GM12878 (cell line): ENCODE results near the gene COPS8. TPM values are rescaled to one million over a fixed set of nuclear protein-coding genes. Genes with fewer than 3 reads are reported as not detected.

Experiments
- ATAC-seq: fragments of 200-7000 bp; cut with Tn5 transposase; 3 replicates; pipeline ENCODE4 v1.9.1; 2020; ENCODE audit warnings: mild to moderate bottlenecking, moderate library complexity
- BruUV-seq: library from RNA; stranded (reverse); fragments of 400-500 nt; replicated peaks from 2 replicates; lab custom pipeline; 2021; lab: Mats Ljungman, UMichigan
- CTCF ChIA-PET: fragments of 300-600 bp; sonication (Branson Sonifier 250); formaldehyde crosslinking; extraction: SDS; loops from one replicate; lab custom pipeline; 2021; ENCODE audit warnings: inconsistent platforms; lab: Yijun Ruan, JAX
- POLR2A ChIA-PET: fragments of 350-600 bp; formaldehyde crosslinking; extraction: SDS; loops from one replicate; lab custom pipeline; 2021; ENCODE audit warnings: inconsistent platforms; lab: Charles Lee
- RAD21 ChIA-PET: fragments of 300-600 bp; sonication (Branson Sonifier 250); formaldehyde crosslinking; loops from one replicate; lab custom pipeline; 2023; ENCODE audit warnings: antibody characterized with exemption; ENCODE audit not compliant: unreplicated experiment; lab: Charles Lee
- SMC1A ChIA-PET: fragments of 300-600 bp; sonication (Branson Sonifier 250); formaldehyde crosslinking; loops from one replicate; lab custom pipeline; 2023; ENCODE audit not compliant: unreplicated experiment, uncharacterized antibody; lab: Charles Lee
- DNase-seq: peaks from one replicate; pipeline ENCODE4 v3.0.0-alpha.2; 2011; ENCODE audit warnings: low read depth, low spot score
- FAIRE-seq: peaks from 3 replicates; lab custom pipeline; 2011; peaks lifted over from hg19 to GRCh38; lab: Jason Lieb, UNC
- H2AFZ ChIP-seq: 2 replicates; pipeline ENCODE4 v1.6.0; 2011; ENCODE audit warnings: low read depth, low read length, control low read depth; ENCODE audit not compliant: control insufficient read depth
- H3K27ac ChIP-seq: 2 replicates; pipeline ENCODE4 v1.5.1; 2011; ENCODE audit warnings: control low read depth; ENCODE audit not compliant: control insufficient read depth, insufficient read depth
- H3K27me3 ChIP-seq, 2 experiments: replicated peaks in 1 of 2; 2 replicates each; pipeline versions ENCODE4 v1.6.0 to v1.6.1; 2011; ENCODE audit warnings: low read length in 1 of 2; ENCODE audit not compliant: control insufficient read depth in 2 of 2, insufficient read depth in 2 of 2
- H3K36me3 ChIP-seq, 2 experiments: 2 replicates each; pipeline ENCODE4 v1.5.1; 2011; ENCODE audit warnings: low read length in 1 of 2; ENCODE audit not compliant: control insufficient read depth in 2 of 2, insufficient read depth in 2 of 2
- H3K4me1 ChIP-seq: 2 replicates; pipeline ENCODE4 v1.6.1; 2011; ENCODE audit warnings: mild to moderate bottlenecking, low read length, moderate library complexity, mixed read lengths; ENCODE audit not compliant: control insufficient read depth, insufficient read depth
- H3K4me2 ChIP-seq: 2 replicates; pipeline ENCODE4 v1.6.0; 2011; ENCODE audit warnings: control low read depth; ENCODE audit not compliant: control insufficient read depth, insufficient read depth
- H3K4me3 ChIP-seq: fragments of 200-600 bp; sonication (generic); 2 replicates; pipeline ENCODE4 v1.5.1; 2016
- H3K79me2 ChIP-seq: 2 replicates; pipeline ENCODE4 v1.6.0; 2011; ENCODE audit warnings: low read length; ENCODE audit not compliant: control insufficient read depth, insufficient read depth
- H3K9ac ChIP-seq: 2 replicates; pipeline ENCODE4 v1.8.0; 2011; ENCODE audit warnings: low read length, control low read depth, mixed read lengths; ENCODE audit not compliant: control insufficient read depth, insufficient read depth
- H3K9me3 ChIP-seq: replicated peaks from 3 replicates; pipeline ENCODE4 v1.5.1; 2011; ENCODE audit warnings: mild to moderate bottlenecking, low read length; ENCODE audit not compliant: control insufficient read depth, insufficient read depth
- H4K20me1 ChIP-seq: 2 replicates; pipeline ENCODE4 v1.6.0; 2011; ENCODE audit not compliant: control insufficient read depth, insufficient read depth
- CBFB ChIP-seq: IDR thresholded peaks from 2 replicates; pipeline ENCODE4 v1.6.1; 2016; ENCODE audit warnings: antibody characterized with exemption, low read depth
- EED ChIP-seq: sonication (generic); IDR thresholded peaks from 2 replicates; pipeline ENCODE4 v1.6.1; 2016; ENCODE audit warnings: antibody characterized with exemption, low read depth
- ETV6 ChIP-seq, 2 experiments: fragments of 450-650 bp in 1 of 2; IDR thresholded peaks in 1 of 2; conservative IDR thresholded peaks in 1 of 2; 2 replicates each; pipeline ENCODE4 v1.6.1; 2014; ENCODE audit warnings: antibody characterized with exemption in 1 of 2, borderline replicate concordance in 1 of 2, low read depth in 1 of 2, mild to moderate bottlenecking in 1 of 2, moderate library complexity in 1 of 2
- MEF2A ChIP-seq: IDR thresholded peaks from 2 replicates; pipeline ENCODE4 v1.6.1; 2011; ENCODE audit warnings: low read depth, mild to moderate bottlenecking, low read length, moderate library complexity; ENCODE audit not compliant: insufficient read depth
- NBN ChIP-seq: fragments of 450-650 bp; IDR thresholded peaks from 2 replicates; pipeline ENCODE4 v1.6.1; 2016
- NR2F1 ChIP-seq: fragments of 450-650 bp; conservative IDR thresholded peaks from 2 replicates; pipeline ENCODE4 v1.6.1; 2017; ENCODE audit warnings: mild to moderate bottlenecking
- NRF1 ChIP-seq: conservative IDR thresholded peaks from 2 replicates; pipeline ENCODE4 v1.6.1; 2011; ENCODE audit warnings: mild to moderate bottlenecking, low read depth, low read length, improper control_type of control experiment
- RFX5 ChIP-seq: IDR thresholded peaks from 2 replicates; pipeline ENCODE4 v1.6.1; 2011; ENCODE audit warnings: low read depth, low read length, improper control_type of control experiment
- ZNF622 ChIP-seq: fragments of 450-650 bp; IDR thresholded peaks from 2 replicates; pipeline ENCODE4 v1.6.1; 2017; ENCODE audit warnings: mild to moderate bottlenecking, inconsistent platforms
- ZSCAN29 ChIP-seq: fragments of 450-650 bp; IDR thresholded peaks from 2 replicates; pipeline ENCODE4 v1.6.1; 2017; ENCODE audit warnings: mild to moderate bottlenecking, moderate library complexity
- ZZZ3 ChIP-seq: IDR thresholded peaks from 2 replicates; pipeline ENCODE4 v1.6.1; 2011; ENCODE audit warnings: low read depth; ENCODE audit not compliant: control insufficient read depth, insufficient read length
- WGBS: methylation state at CpG from one replicate; pipeline ENCODE4 v1.1.6; 2016; ENCODE audit warnings: low lambda C conversion rate; ENCODE audit not compliant: insufficient replicate concordance, insufficient coverage; ENCODE audit errors: missing lambda C conversion rate; 5-methylcytosine and 5-hydroxymethylcytosine counted together
- in situ Hi-C: fragments of 300-500 bp; cut with MboI; formaldehyde crosslinking; loops from 9 replicates; pipeline ENCODE4 v1.14.3; 2018; ENCODE audit warnings: mixed read lengths
- intact Hi-C: fragments of 100-400 bp; cut with micrococcal nuclease; formaldehyde crosslinking; loops from one replicate; pipeline ENCODE4 v1.14.2; 2022; ENCODE audit not compliant: unreplicated experiment
- polyA plus RNA-seq, 11 experiments: library from polyadenylated mRNA; depleted of rRNA in 4 of 11; unstranded in 6 of 11; stranded (reverse) in 5 of 11; fragments of >200 nt; fragmentation: Nextera tagmentation in 4 of 11; fragmentation: Illumina TruSeq in 1 of 11; extraction: Ambion mirVana in 4 of 11; extraction: Trizol in 1 of 11; gene quantifications; 1 replicate in 1 of 11; 2 replicates in 10 of 11; pipeline versions ENCODE4 v1.2.1 to v1.2.3, GENCODE V29; 2011 to 2016; ENCODE audit warnings: inconsistent platforms in 2 of 11, missing spikeins in 2 of 11, low read depth in 1 of 11
- total RNA-seq, 4 experiments: library from RNA; depleted of rRNA in 3 of 4; stranded (reverse); fragments of >200 nt in 3 of 4; fragmentation: Illumina TruSeq in 1 of 4; extraction: Trizol in 1 of 4; gene quantifications; 2 replicates each; pipeline versions ENCODE4 v1.2.1 to v1.2.3, GENCODE V29; 2013 to 2021
- TF ChIP-seq, protein P1 (sequence below): IDR thresholded peaks from 2 replicates; pipeline ENCODE4 v1.6.1; 2011; ENCODE audit warnings: borderline replicate concordance, low read depth, mild to moderate bottlenecking, moderate library complexity, low read length; ENCODE audit not compliant: insufficient read depth, poor library complexity, severe bottlenecking
- TF ChIP-seq, protein P2 (sequence below): fragments of 450-650 bp; conservative IDR thresholded peaks from 2 replicates; pipeline ENCODE4 v1.6.1; 2017; ENCODE audit warnings: mild to moderate bottlenecking, moderate library complexity

The COPS8 gene
- total and polyA plus RNA-seq, 10 of the 15 experiments (the other 5 are each of a cell fraction or from before 2014, with no cell fraction given), result 44.0 to 134 (median 107) TPM

DNA sequence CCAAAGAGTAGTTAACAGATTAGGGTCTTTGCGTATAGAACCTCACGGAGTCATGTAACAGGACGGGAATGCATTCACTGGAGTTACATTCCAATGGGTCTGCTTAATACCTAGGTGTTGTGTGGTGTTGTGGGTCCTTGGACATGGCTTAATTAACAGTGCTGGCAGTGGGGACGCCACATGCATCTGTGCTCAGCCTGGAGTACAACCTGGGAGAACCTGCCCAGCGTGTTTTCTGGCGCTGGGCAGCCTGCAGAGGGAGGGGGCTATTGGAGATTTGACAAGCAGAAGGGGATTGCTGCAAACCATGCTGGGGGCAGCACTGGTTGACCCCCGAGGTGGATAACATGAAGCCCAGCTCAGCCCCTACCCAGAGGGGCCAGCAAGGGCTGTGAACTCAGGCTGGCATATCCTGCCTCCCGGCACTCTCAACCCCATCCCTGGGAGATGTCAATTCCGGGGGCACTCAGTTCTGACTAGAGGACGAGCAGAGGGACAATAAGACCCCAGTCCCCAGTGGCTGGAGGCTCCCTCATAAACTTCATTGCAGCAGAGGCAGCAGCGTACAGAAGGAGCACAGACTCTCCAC is 29.3 kb upstream of the COPS8 start:
- SMC1A ChIA-PET, result no interaction called here
- Histone ChIP-seq H3K4me2 (no peak overlapping the region), H3K27ac (no peak overlapping the region), H3K36me3 (no peaks in the 10 kb centered on the region), H2AFZ (no peak overlapping the region)
- no peak for FAIRE-seq
- TF ChIP-seq, protein P1, sequence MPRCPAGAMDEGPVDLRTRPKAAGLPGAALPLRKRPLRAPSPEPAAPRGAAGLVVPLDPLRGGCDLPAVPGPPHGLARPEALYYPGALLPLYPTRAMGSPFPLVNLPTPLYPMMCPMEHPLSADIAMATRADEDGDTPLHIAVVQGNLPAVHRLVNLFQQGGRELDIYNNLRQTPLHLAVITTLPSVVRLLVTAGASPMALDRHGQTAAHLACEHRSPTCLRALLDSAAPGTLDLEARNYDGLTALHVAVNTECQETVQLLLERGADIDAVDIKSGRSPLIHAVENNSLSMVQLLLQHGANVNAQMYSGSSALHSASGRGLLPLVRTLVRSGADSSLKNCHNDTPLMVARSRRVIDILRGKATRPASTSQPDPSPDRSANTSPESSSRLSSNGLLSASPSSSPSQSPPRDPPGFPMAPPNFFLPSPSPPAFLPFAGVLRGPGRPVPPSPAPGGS, result no peak
- TF ChIP-seq RFX5, result no peak
- no peak for TF ChIP-seq NR2F1
- no peak for TF ChIP-seq ZZZ3
- TF ChIP-seq, protein P2, sequence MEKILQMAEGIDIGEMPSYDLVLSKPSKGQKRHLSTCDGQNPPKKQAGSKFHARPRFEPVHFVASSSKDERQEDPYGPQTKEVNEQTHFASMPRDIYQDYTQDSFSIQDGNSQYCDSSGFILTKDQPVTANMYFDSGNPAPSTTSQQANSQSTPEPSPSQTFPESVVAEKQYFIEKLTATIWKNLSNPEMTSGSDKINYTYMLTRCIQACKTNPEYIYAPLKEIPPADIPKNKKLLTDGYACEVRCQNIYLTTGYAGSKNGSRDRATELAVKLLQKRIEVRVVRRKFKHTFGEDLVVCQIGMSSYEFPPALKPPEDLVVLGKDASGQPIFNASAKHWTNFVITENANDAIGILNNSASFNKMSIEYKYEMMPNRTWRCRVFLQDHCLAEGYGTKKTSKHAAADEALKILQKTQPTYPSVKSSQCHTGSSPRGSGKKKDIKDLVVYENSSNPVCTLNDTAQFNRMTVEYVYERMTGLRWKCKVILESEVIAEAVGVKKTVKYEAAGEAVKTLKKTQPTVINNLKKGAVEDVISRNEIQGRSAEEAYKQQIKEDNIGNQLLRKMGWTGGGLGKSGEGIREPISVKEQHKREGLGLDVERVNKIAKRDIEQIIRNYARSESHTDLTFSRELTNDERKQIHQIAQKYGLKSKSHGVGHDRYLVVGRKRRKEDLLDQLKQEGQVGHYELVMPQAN, result no peak
- no peak for TF ChIP-seq CBFB
- TF ChIP-seq ETV6 (conservative IDR thresholded peaks at IDR 0.05 in 1 of 2, IDR thresholded peaks at IDR 0.05 in 1 of 2; ENCODE audit: borderline replicate concordance in 1 of 2, low read depth in 1 of 2), result no peak
- TF ChIP-seq NBN, result no peak
- TF ChIP-seq MEF2A, result no peak
- no peak for TF ChIP-seq NRF1
- TF ChIP-seq ZNF622, result no peak
- TF ChIP-seq ZSCAN29, result no peak
- TF ChIP-seq EED, result no peak
- TF ChIP-seq, all 136 proteins: peak for 0
- H3K9me3 ChIP-seq, result no peaks in the 10 kb centered on the region
- WGBS, result 90% methylated on average over 11 of the region's 11 CpGs
- H3K27me3 ChIP-seq, result peaks cover 0 to 5% of the 10 kb centered on the region in 2 experiments; a peak in 2 of 4 replicates
- H3K4me1 ChIP-seq, result peaks cover 38% of the 10 kb centered on the region
- no peak for DNase-seq
- no TSS peak for BruUV-seq
- no peak overlapping the region for H3K9ac ChIP-seq
- H3K79me2 ChIP-seq, result no peaks in the 10 kb centered on the region
- ChIA-PET RAD21 (no interaction called here), POLR2A (no interaction called here), CTCF (no interaction called here)
- no peak for ATAC-seq
- in situ Hi-C loops (no loop called here), intact Hi-C loops (loop anchor here (10.0 kb wide), 1 partner anchor 162 kb away; no protein-coding TSS in a partner anchor)
- H4K20me1 ChIP-seq, result no peaks in the 10 kb centered on the region
- no peak overlapping the region for H3K4me3 ChIP-seq
